Ishikawa (cell line): ENCODE data around the gene SNX13.

Experiments used
- CEBPB ChIP-seq: IDR thresholded peaks from 2 replicates; pipeline ENCODE4 v1.6.1; 2012
- CREB1 ChIP-seq: IDR thresholded peaks from 2 replicates; pipeline ENCODE4 v1.6.1; 2012; ENCODE audit warnings: low read depth
- EGR1 ChIP-seq: IDR thresholded peaks from 2 replicates; pipeline ENCODE4 v1.6.1; 2012
- EP300 ChIP-seq: IDR thresholded peaks from 2 replicates; pipeline ENCODE4 v1.6.1; 2012; ENCODE audit warnings: borderline replicate concordance
- FOXM1 ChIP-seq: IDR thresholded peaks from 2 replicates; pipeline ENCODE4 v1.6.1; 2012; ENCODE audit warnings: low read depth, borderline replicate concordance
- NFIC ChIP-seq: IDR thresholded peaks from 2 replicates; pipeline ENCODE4 v1.6.1; 2012
- RAD21 ChIP-seq: IDR thresholded peaks from 2 replicates; pipeline ENCODE4 v1.6.1; 2012; ENCODE audit warnings: low read depth
- REST ChIP-seq: IDR thresholded peaks from 2 replicates; pipeline ENCODE4 v1.6.1; 2012; ENCODE audit warnings: low read depth, mild to moderate bottlenecking
- TAF1 ChIP-seq: IDR thresholded peaks from 2 replicates; pipeline ENCODE4 v1.6.1; 2012; ENCODE audit warnings: low read depth, mild to moderate bottlenecking
- TCF12 ChIP-seq: IDR thresholded peaks from 2 replicates; pipeline ENCODE4 v1.6.1; 2012; ENCODE audit warnings: low read depth
- TEAD4 ChIP-seq: IDR thresholded peaks from 2 replicates; pipeline ENCODE4 v1.6.1; 2012
- USF1 ChIP-seq: IDR thresholded peaks from 2 replicates; pipeline ENCODE4 v1.6.1; 2012
- YY1 ChIP-seq: IDR thresholded peaks from 2 replicates; pipeline ENCODE4 v1.6.1; 2012; ENCODE audit warnings: low read depth
- ZBTB7A ChIP-seq: IDR thresholded peaks from 2 replicates; pipeline ENCODE4 v1.6.1; 2012; ENCODE audit warnings: low read depth
- TF ChIP-seq, protein P1 (sequence below): IDR thresholded peaks from 2 replicates; pipeline ENCODE4 v1.6.1; 2012

Gene SNX13

GRCh38 chr7:17758008-17758407, 182.3 kb downstream of the SNX13 start:
- TF ChIP-seq CREB1 (no peak), TEAD4 (no peak), ZBTB7A (no peak), NFIC (no peak), USF1 (no peak), YY1 (no peak), FOXM1 (no peak), TAF1 (no peak), EP300 (no peak), REST (no peak), RAD21 (no peak), EGR1 (no peak), CEBPB (no peak), TCF12 (no peak)
- TF ChIP-seq, protein P1, sequence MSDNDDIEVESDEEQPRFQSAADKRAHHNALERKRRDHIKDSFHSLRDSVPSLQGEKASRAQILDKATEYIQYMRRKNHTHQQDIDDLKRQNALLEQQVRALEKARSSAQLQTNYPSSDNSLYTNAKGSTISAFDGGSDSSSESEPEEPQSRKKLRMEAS = no peak

DNA sequence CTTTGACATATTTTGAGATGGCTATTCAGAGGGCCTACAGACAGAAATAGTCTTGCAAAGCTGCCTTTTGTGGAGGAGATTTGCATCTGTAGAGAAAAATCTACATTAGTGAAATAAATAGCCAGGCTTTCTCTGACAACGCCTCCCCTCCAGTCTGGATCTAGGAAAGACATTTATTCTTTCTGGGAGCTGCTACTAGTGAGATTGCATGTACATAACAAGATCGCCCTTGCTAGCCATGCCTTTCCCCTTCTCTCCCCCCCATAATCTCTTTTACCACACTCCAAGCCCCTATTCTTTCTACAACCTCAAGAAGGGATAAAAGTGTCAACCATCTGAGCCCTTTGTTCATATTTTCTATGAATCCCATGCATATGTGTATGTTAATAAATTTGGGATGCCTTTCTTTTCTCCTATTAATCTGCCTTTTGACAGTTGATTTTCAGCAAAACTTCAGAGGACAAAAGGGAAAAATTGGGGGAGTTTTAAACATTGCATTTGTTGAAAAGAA, 194.2 kb downstream of the SNX13 start:
- no peak for TF ChIP-seq CREB1
- TF ChIP-seq TAF1 = no peak
- no peak for TF ChIP-seq RAD21
- no peak for TF ChIP-seq NFIC
- TF ChIP-seq YY1 = no peak
- no peak for TF ChIP-seq ZBTB7A
- TF ChIP-seq USF1 = no peak
- no peak for TF ChIP-seq EGR1
- no peak for TF ChIP-seq REST
- TF ChIP-seq FOXM1 = no peak
- TF ChIP-seq EP300 = no peak
- no peak for TF ChIP-seq TCF12
- TF ChIP-seq, protein P1 = no peak
- no peak for TF ChIP-seq CEBPB
- TF ChIP-seq TEAD4 = no peak

- TF ChIP-seq EGR1 (no peak), NFIC (no peak), RAD21 (no peak), REST (no peak), CEBPB (no peak), TCF12 (no peak), EP300 (no peak), TEAD4 (no peak)
- TF ChIP-seq, protein P1 = no peak
Observed at GRCh38 chr7:17745610-17746009, 194.7 kb downstream of the SNX13 start.

GRCh38 chr7:17743316-17743715, 197.0 kb downstream of the SNX13 start:
- no peak for TF ChIP-seq CEBPB
- no peak for TF ChIP-seq ZBTB7A
- no peak for TF ChIP-seq YY1
- no peak for TF ChIP-seq TAF1
- TF ChIP-seq, protein P1 = no peak
- TF ChIP-seq RAD21 = no peak
- TF ChIP-seq TEAD4 = no peak
- no peak for TF ChIP-seq FOXM1
- no peak for TF ChIP-seq NFIC
- TF ChIP-seq REST = no peak
- no peak for TF ChIP-seq CREB1
- TF ChIP-seq USF1 = no peak
- TF ChIP-seq TCF12 = no peak
- TF ChIP-seq EP300 = no peak
- TF ChIP-seq EGR1 = no peak
